Tibial nerve (tissue), 4 donors: Measurements from ENCODE around the gene DENND11. TPM values are rescaled to one million over a fixed set of nuclear protein-coding genes. Genes with fewer than 3 reads are reported as not detected.

ENCODE experiments used
- DNase-seq, 2 donors: peaks; one replicate each; pipeline ENCODE4 v3.0.0-alpha.2; 2019; ENCODE audit warnings: low spot score in 2 of 2
- H3K27ac ChIP-seq, 4 donors: fragments of 200-600 bp; sonication (generic) in 3 of 4; one replicate each; pipeline ENCODE4 v1.5.1; 2017 to 2019; ENCODE audit warnings: mild to moderate bottlenecking in 1 of 4
- H3K27me3 ChIP-seq, 2 donors: fragments of 200-600 bp; sonication (generic) in 1 of 2; one replicate each; pipeline versions ENCODE4 v1.5.1 to v1.6.0; 2017 to 2019
- H3K36me3 ChIP-seq, 3 donors: fragments of 200-600 bp; sonication (generic); one replicate each; pipeline ENCODE4 v1.5.1; 2018 to 2019
- H3K4me1 ChIP-seq, 4 donors: fragments of 200-600 bp; sonication (generic) in 3 of 4; one replicate each; pipeline ENCODE4 v1.5.1; 2017 to 2019
- H3K4me3 ChIP-seq, 4 donors: fragments of 200-600 bp; sonication (generic) in 3 of 4; one replicate each; pipeline ENCODE4 v1.5.1; 2017 to 2019; ENCODE audit warnings: mild to moderate bottlenecking in 1 of 4, moderate library complexity in 1 of 4
- H3K9me3 ChIP-seq, 4 donors: fragments of 200-600 bp; sonication (generic) in 3 of 4; one replicate each; pipeline ENCODE4 v1.5.1; 2017 to 2019
- EP300 ChIP-seq, 2 donors: sonication (generic); formaldehyde crosslinking; IDR thresholded peaks; one replicate each; pipeline ENCODE4 v1.6.1; 2017; ENCODE audit warnings: antibody characterized with exemption in 2 of 2, mild to moderate bottlenecking in 1 of 2
- POLR2A ChIP-seq, 2 donors: fragments of 450-650 bp; IDR thresholded peaks; one replicate each; pipeline ENCODE4 v1.6.1; 2017; ENCODE audit warnings: antibody characterized with exemption in 2 of 2, mild to moderate bottlenecking in 2 of 2, moderate library complexity in 2 of 2
- WGBS, 2 donors: methylation state at CpG; one replicate each; pipeline ENCODE4 v1.1.5; 2018; 5-methylcytosine and 5-hydroxymethylcytosine counted together
- total RNA-seq, 4 donors: library from RNA; depleted of rRNA; stranded (reverse); fragments of >200 nt; gene quantifications; one replicate each; pipeline ENCODE4 v1.1.0, GENCODE V29; 2016
- TF ChIP-seq, protein P1 (sequence below), 5 experiments: fragments of 200-600 bp in 3 of 5; fragments of 450-650 bp in 2 of 5; sonication (generic) in 3 of 5; IDR thresholded peaks; one replicate each; pipeline ENCODE4 v1.5.1; 2016 to 2019; ENCODE audit warnings: antibody characterized with exemption in 5 of 5, mild to moderate bottlenecking in 3 of 5, moderate library complexity in 2 of 5

DENND11 gene
- total RNA-seq, 4 donors from 2014 or later = 14.1 to 16.7 (median 15.5) TPM

DNA sequence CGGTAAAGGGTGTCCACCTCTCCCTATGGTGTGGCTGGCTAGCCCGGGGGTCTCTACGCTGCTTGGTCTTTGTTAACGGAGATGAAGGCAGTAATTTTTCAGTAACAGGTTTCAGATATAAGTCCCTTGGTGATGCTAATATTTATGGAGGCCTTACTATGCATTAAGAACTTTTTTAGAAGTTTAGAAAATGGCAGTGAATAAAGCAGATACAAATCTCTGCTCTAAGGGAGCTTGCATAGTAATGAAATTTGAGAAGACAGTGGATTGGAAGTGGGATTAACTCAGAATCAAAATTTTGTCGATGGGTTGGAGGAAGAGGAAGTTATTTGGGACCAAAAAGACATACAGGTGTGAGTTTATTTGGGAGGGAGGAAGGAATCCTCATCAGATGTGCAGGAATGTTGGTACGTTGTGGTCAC lies 36.6 kb upstream of the DENND11 start:
- Histone ChIP-seq H3K4me3 (peak overlapping the region; percentile 58 to 81 (median 70)), H3K27ac (peak overlapping the region; percentile 52 to 87 (median 84)), H3K36me3 (peaks cover 0 to 38% (median 8%) of the 10 kb centered on the region in 3 donors), H3K4me1 (peaks cover 0 to 31% (median 6%) of the 10 kb centered on the region in 4 donors), H3K9me3 (no peaks in the 10 kb centered on the region), H3K27me3 (no peaks in the 10 kb centered on the region)
- no peak for DNase-seq
- 0 to 1% methylated on average over 6 of the region's 6 CpGs for WGBS, 2 donors
- TF ChIP-seq, protein P1, sequence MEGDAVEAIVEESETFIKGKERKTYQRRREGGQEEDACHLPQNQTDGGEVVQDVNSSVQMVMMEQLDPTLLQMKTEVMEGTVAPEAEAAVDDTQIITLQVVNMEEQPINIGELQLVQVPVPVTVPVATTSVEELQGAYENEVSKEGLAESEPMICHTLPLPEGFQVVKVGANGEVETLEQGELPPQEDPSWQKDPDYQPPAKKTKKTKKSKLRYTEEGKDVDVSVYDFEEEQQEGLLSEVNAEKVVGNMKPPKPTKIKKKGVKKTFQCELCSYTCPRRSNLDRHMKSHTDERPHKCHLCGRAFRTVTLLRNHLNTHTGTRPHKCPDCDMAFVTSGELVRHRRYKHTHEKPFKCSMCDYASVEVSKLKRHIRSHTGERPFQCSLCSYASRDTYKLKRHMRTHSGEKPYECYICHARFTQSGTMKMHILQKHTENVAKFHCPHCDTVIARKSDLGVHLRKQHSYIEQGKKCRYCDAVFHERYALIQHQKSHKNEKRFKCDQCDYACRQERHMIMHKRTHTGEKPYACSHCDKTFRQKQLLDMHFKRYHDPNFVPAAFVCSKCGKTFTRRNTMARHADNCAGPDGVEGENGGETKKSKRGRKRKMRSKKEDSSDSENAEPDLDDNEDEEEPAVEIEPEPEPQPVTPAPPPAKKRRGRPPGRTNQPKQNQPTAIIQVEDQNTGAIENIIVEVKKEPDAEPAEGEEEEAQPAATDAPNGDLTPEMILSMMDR (IDR thresholded peaks at IDR 0.05) = no peak
- TF ChIP-seq EP300 (IDR thresholded peaks at IDR 0.05) = no peak
- TF ChIP-seq POLR2A (IDR thresholded peaks at IDR 0.05) = no peak

DNA sequence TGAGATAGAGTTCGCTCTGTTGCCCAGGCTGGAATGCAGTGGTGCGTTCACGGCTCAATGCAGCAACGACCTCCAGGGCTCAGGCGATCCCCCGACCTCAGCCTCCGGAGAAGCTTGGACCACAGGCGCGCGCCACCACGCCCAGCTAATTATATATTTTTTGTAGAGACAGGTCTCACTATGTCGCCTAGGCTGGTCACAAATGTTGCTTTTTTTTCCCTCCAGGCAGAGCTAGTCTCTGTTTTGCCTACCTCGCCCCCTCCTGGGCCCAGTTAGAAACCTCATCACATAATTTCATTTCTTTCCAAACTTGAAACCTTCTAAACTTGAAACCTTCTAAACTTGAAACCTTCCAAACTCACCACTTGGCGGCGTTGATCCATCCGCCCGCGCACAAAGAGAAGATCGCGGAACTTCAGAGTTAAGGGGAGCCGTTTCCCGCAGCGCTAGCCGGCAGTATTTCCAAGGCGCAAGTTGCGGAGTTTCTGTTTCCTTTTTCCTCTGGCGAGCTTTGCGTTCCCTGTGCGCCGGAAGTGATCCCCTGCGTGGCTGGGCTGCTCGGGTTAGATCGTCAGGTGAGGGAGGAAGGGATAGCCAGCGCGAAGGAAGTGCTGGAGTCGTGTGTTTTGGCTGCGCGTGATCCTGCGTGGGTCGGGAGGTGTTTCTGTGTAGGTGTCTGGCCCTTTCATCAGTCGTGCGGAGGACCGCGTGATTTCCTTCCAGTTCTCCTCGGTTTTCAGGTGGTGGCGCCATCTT lies 36.0 kb upstream of the DENND11 start, which contains the start of gene SSBP1:
TSS of gene SSBP1 (plus strand) at position 523 of the 756 bp plus-strand sequence. CDS start 809 bp downstream, outside the sequence.
- Histone ChIP-seq H3K9me3 (no peaks in the 10 kb centered on the region), H3K4me1 (peaks cover 0 to 31% (median 6%) of the 10 kb centered on the region in 4 donors), H3K4me3 (peak within 1 kb of the TSS; percentile 58 to 81 (median 70)), H3K27ac (peak within 1 kb of the TSS; percentile 52 to 87 (median 84)), H3K27me3 (no peaks in the 10 kb centered on the region), H3K36me3 (peaks cover 0 to 32% (median 4%) of the 10 kb centered on the region in 3 donors)
- TF ChIP-seq POLR2A (IDR thresholded peaks at IDR 0.05) (peak in 1 of 2 donors; percentile 57), EP300 (IDR thresholded peaks at IDR 0.05) (peak; percentile 90 to 96)
- TF ChIP-seq, protein P1 (IDR thresholded peaks at IDR 0.05) = peak; percentile 60 to 86 (median 78)
- peak; percentile 69 to 83 for DNase-seq
- 3 to 5% methylated on average over 41 to 46 of the region's 46 CpGs for WGBS, 2 donors

DNA sequence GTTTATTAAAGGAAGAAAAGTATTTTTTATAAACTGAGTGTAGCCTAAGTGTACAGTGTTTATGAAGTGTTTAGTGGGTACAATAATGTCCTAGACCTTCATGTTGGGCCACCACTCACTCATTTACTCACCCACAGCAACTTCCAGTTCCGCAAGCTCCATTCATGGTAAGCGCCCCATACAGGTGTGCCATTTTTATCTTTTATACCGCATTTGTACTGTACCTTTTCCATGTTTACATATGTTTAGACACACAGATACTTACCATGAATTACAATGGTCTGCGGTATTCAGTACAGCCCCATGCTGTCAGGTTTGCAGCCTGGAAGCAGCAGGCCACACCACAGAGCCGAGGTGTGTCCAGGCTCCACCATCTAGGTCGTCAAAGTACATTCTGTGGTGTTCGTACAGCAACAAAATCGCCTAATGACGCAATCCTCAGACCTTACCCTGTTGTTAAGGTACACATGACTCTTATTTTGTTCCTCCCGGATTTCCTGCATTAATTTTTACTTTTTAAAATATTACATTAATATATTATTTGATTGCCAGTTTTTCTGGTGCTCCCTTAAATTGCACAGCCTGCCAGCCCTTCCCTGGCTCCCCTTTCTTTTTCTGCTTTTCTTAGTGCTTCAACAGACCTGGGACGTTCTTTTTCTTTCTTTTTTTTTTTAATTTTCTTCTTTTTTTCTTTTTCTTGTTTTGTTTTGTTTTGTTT lies 35.3 kb upstream of the DENND11 start:
- H3K4me1 ChIP-seq = peaks cover 0 to 31% (median 6%) of the 10 kb centered on the region in 4 donors
- H3K27me3 ChIP-seq = no peaks in the 10 kb centered on the region
- DNase-seq = no peak
- TF ChIP-seq EP300 (IDR thresholded peaks at IDR 0.05) (no peak), POLR2A (IDR thresholded peaks at IDR 0.05) (no peak)
- TF ChIP-seq, protein P1 (IDR thresholded peaks at IDR 0.05) = no peak
- peak overlapping the region; percentile 52 to 87 (median 84) for H3K27ac ChIP-seq
- H3K9me3 ChIP-seq = no peaks in the 10 kb centered on the region
- 74 to 82% methylated on average over 11 of the region's 11 CpGs for WGBS, 2 donors
- H3K36me3 ChIP-seq = peaks cover 0 to 24% (median 0%) of the 10 kb centered on the region in 3 donors
- peak overlapping the region; percentile 42 to 81 (median 70) for H3K4me3 ChIP-seq

DNA sequence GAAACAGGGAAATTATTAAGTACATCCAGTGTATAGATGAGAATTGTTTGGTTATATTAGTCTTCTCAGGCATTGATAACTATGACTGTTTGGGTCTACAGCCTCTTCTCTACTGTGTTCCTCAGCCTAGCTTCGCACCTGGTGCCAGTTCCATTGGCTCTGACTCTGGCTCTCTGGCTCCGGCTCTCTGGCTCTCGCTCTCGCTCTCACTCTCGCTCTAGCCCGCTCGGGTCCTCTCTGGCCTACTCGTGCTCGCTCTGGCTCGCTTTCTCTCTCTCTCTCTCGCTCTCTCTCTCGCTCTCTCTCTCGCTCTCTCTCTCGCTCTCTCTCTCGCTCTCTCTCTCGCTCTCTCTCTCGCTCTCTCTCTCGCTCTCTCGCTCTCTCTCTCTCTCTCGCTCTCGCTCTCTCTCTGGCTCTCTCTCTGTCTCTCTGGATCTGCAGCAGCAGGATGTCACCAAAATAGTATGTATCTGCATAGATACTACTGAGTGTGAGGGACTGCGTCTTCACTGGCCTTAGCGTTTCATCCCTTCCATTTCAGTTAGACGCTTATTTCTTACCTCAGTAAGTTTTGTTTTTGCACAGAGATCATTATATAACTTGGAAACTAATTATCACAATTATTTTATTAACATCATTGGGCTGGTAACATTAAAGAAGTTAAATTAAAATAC lies 29.6 kb upstream of the DENND11 start:
- Histone ChIP-seq H3K36me3 (no peaks in the 10 kb centered on the region), H3K27ac (no peak overlapping the region), H3K9me3 (no peaks in the 10 kb centered on the region), H3K27me3 (no peaks in the 10 kb centered on the region), H3K4me3 (no peak overlapping the region), H3K4me1 (no peaks in the 10 kb centered on the region)
- no peak for DNase-seq
- TF ChIP-seq, protein P1 (IDR thresholded peaks at IDR 0.05) = no peak
- no peak for TF ChIP-seq EP300 (IDR thresholded peaks at IDR 0.05)
- no peak for TF ChIP-seq POLR2A (IDR thresholded peaks at IDR 0.05)
- 80 to 81% methylated on average over 23 to 24 of the region's 24 CpGs for WGBS, 2 donors
